Large intestine (tissue), 3 donors: ENCODE data around the gene TOPBP1. TPM values are rescaled to one million over a fixed set of nuclear protein-coding genes. Genes with fewer than 3 reads are reported as not detected.
"Not testable (repeated sequence)": the region's sequence is repeated elsewhere in the genome, so short reads cannot be mapped to it uniquely, and the experiment has no call there.

Source experiments
- DNase-seq, 2 donors: peaks; one replicate each; pipeline versions ENCODE4 v3.0.0 to v3.0.0-alpha.2; 2013
- H3K27ac ChIP-seq: one replicate; pipeline ENCODE4 v1.5.1; 2013; ENCODE audit warnings: low read length
- H3K27me3 ChIP-seq: 2 replicates; pipeline ENCODE4 v1.6.1; 2013; ENCODE audit warnings: low read length; ENCODE audit not compliant: control insufficient read depth, insufficient read depth
- H3K36me3 ChIP-seq: 2 replicates; pipeline ENCODE4 v1.6.1; 2013; ENCODE audit warnings: low read length; ENCODE audit not compliant: control insufficient read depth, insufficient read depth
- H3K4me1 ChIP-seq: one replicate; pipeline ENCODE4 v1.6.1; 2013; ENCODE audit warnings: low read length; ENCODE audit not compliant: control insufficient read depth, insufficient read depth
- H3K4me3 ChIP-seq: one replicate; pipeline ENCODE4 v1.5.1; 2013; ENCODE audit warnings: low read length
- H3K9me3 ChIP-seq: one replicate; pipeline ENCODE4 v1.6.1; 2013; ENCODE audit warnings: mild to moderate bottlenecking, low read depth, low read length, moderate library complexity; ENCODE audit not compliant: control insufficient read depth
- WGBS: methylation state at CpG from one replicate; pipeline ENCODE4 v1.1.5; 2013; ENCODE audit warnings: low lambda C conversion rate; ENCODE audit not compliant: insufficient coverage; 5-methylcytosine and 5-hydroxymethylcytosine counted together
- polyA plus RNA-seq: library from polyadenylated mRNA; unstranded; fragments of 120-200 nt; gene quantifications from one replicate; pipeline ENCODE4 v1.2.1, GENCODE V29; 2013

Gene TOPBP1
- polyA plus RNA-seq, 1 donor: 35.6 TPM

- Histone ChIP-seq H3K27me3 (no peaks in the 10 kb centered on the region), H3K4me3 (no peak overlapping the region)
Observed at GRCh38 chr3:133697960-133698359, 36.2 kb upstream of the TOPBP1 start.

GRCh38 chr3:133695560-133696171, 33.9 kb upstream of the TOPBP1 start:
- Histone ChIP-seq H3K4me1 (no peaks in the 10 kb centered on the region), H3K27me3 (no peaks in the 10 kb centered on the region)
- peak; percentile 17 to 55 for DNase-seq

More at GRCh38 chr3:133697960-133698359, 36.2 kb upstream of the TOPBP1 start:
- Histone ChIP-seq H3K27ac (no peak overlapping the region), H3K9me3 (no peaks in the 10 kb centered on the region), H3K36me3 (no peaks in the 10 kb centered on the region), H3K4me1 (no peaks in the 10 kb centered on the region)
- no CpG with 5 or more reads among the region's 2 CpGs for WGBS
- DNase-seq: no peak

GRCh38 chr3:133694288-133695268, 32.8 kb upstream of the TOPBP1 start:
- WGBS: 100% methylated on average over 2 of the region's 9 CpGs
- H3K4me1 ChIP-seq: no peaks in the 10 kb centered on the region
- H3K9me3 ChIP-seq: no peaks in the 10 kb centered on the region
- H3K27me3 ChIP-seq: no peaks in the 10 kb centered on the region
- DNase-seq: no peak
- H3K27ac ChIP-seq: no peak overlapping the region
- no peaks in the 10 kb centered on the region for H3K36me3 ChIP-seq
- no peak overlapping the region for H3K4me3 ChIP-seq

More at GRCh38 chr3:133695560-133696171, 33.9 kb upstream of the TOPBP1 start:
- Histone ChIP-seq H3K36me3 (no peaks in the 10 kb centered on the region), H3K27ac (no peak overlapping the region), H3K9me3 (no peaks in the 10 kb centered on the region), H3K4me3 (no peak overlapping the region)
- 60% methylated on average over 1 of the region's 3 CpGs for WGBS

- H3K4me1 ChIP-seq: no peaks in the 10 kb centered on the region
- H3K36me3 ChIP-seq: no peaks in the 10 kb centered on the region
- H3K9me3 ChIP-seq: no peaks in the 10 kb centered on the region
- H3K27ac ChIP-seq: no peak overlapping the region
- H3K4me3 ChIP-seq: no peak overlapping the region
- no peaks in the 10 kb centered on the region for H3K27me3 ChIP-seq
- no peak for DNase-seq
- WGBS: no CpG with 5 or more reads among the region's 8 CpGs
Observed at GRCh38 chr3:133693821-133694220, 32.1 kb upstream of the TOPBP1 start.

- Histone ChIP-seq H3K4me1 (no peaks in the 10 kb centered on the region), H3K27ac (no peak overlapping the region), H3K36me3 (no peaks in the 10 kb centered on the region), H3K9me3 (no peaks in the 10 kb centered on the region), H3K27me3 (no peaks in the 10 kb centered on the region), H3K4me3 (no peak overlapping the region)
- no peak for DNase-seq
- no CpG with 5 or more reads among the region's 4 CpGs for WGBS
Observed at GRCh38 chr3:133692759-133693158, 31.0 kb upstream of the TOPBP1 start.

GRCh38 chr3:133691273-133692107, 29.7 kb upstream of the TOPBP1 start:
- no peaks in the 10 kb centered on the region for H3K9me3 ChIP-seq
- no CpG with 5 or more reads among the region's 6 CpGs for WGBS
- H3K27ac ChIP-seq: no peak overlapping the region

GRCh38 chr3:133677993-133678392, 16.3 kb upstream of the TOPBP1 start:
- not testable (repeated sequence) for H3K36me3 ChIP-seq, H3K4me3 ChIP-seq, H3K27ac ChIP-seq, H3K9me3 ChIP-seq, DNase-seq, H3K4me1 ChIP-seq
- no CpG with 5 or more reads among the region's 2 CpGs for WGBS
- H3K27me3 ChIP-seq: peaks cover 22% of the 10 kb centered on the region

More at GRCh38 chr3:133691273-133692107, 29.7 kb upstream of the TOPBP1 start:
- no peaks in the 10 kb centered on the region for H3K4me1 ChIP-seq
- no peak for DNase-seq
- no peaks in the 10 kb centered on the region for H3K27me3 ChIP-seq
- H3K4me3 ChIP-seq: no peak overlapping the region
- no peaks in the 10 kb centered on the region for H3K36me3 ChIP-seq

GRCh38 chr3:133676336-133677118, 14.8 kb upstream of the TOPBP1 start:
- DNase-seq: peak in 1 of 2 donors; percentile 1
- Histone ChIP-seq H3K4me1 (no peaks in the 10 kb centered on the region), H3K4me3 (no peak overlapping the region), H3K9me3 (no peaks in the 10 kb centered on the region), H3K27ac (no peak overlapping the region), H3K27me3 (peaks cover 24% of the 10 kb centered on the region), H3K36me3 (no peaks in the 10 kb centered on the region)
- no CpG with 5 or more reads among the region's 11 CpGs for WGBS

- H3K4me1 ChIP-seq: no peaks in the 10 kb centered on the region
- H3K4me3 ChIP-seq: no peak overlapping the region
- no CpG with 5 or more reads among the region's 6 CpGs for WGBS
- H3K27me3 ChIP-seq: peaks cover 24% of the 10 kb centered on the region
- H3K36me3 ChIP-seq: no peaks in the 10 kb centered on the region
- DNase-seq: no peak
- H3K9me3 ChIP-seq: no peaks in the 10 kb centered on the region
- no peak overlapping the region for H3K27ac ChIP-seq
Observed at GRCh38 chr3:133675631-133676335, 14.0 kb upstream of the TOPBP1 start.
